ENCODE results near the gene PDPK1.
A peak's percentile ranks its signal among the peaks of the same experiment; 100 is the strongest.

The PDPK1 gene

GRCh38 chr16:2507665-2508064 is 30.2 kb upstream of the PDPK1 start:
- DNase-seq, result no peak

- no peak for DNase-seq
Observed at GRCh38 chr16:2508722-2509400, 29.0 kb upstream of the PDPK1 start.

- DNase-seq, result no peak
Observed at GRCh38 chr16:2511128-2511800, 26.6 kb upstream of the PDPK1 start.

GRCh38 chr16:2511996-2512734 is 25.7 kb upstream of the PDPK1 start:
- DNase-seq, result no peak

GRCh38 chr16:2512735-2513404 is 25.0 kb upstream of the PDPK1 start:
- no peak for DNase-seq

GRCh38 chr16:2513405-2514332 is 24.2 kb upstream of the PDPK1 start, which contains the start of gene ATP6V0C:
Gene ATP6V0C (plus strand): TSS chr16:2513952. CDS start chr16:2514104, 152 bp downstream.
- DNase-seq, result peak; percentile 85

- no peak for DNase-seq
Observed at GRCh38 chr16:2514333-2515179, 23.3 kb upstream of the PDPK1 start.

GRCh38 chr16:2515180-2515851 is 22.5 kb upstream of the PDPK1 start:
- peak; percentile 37 for DNase-seq

- DNase-seq, result peak; percentile 82
Observed at GRCh38 chr16:2516391-2517240, 21.2 kb upstream of the PDPK1 start.

GRCh38 chr16:2517954-2518605 is 19.7 kb upstream of the PDPK1 start:
- DNase-seq, result no peak

- DNase-seq, result no peak
Observed at GRCh38 chr16:2518823-2519710, 18.8 kb upstream of the PDPK1 start.

GRCh38 chr16:2519711-2520080 is 18.1 kb upstream of the PDPK1 start:
- DNase-seq, result no peak

GRCh38 chr16:2520097-2520783 is 17.6 kb upstream of the PDPK1 start, which contains the start of gene AMDHD2:
Gene AMDHD2 (plus strand): TSS chr16:2520371. CDS start chr16:2520459, 88 bp downstream.
- DNase-seq, result peak; percentile 57

GRCh38 chr16:2520784-2521531 is 16.9 kb upstream of the PDPK1 start:
- DNase-seq, result no peak

GRCh38 chr16:2523801-2524231 is 14.0 kb upstream of the PDPK1 start:
- no peak for DNase-seq

GRCh38 chr16:2524339-2524938 is 13.4 kb upstream of the PDPK1 start:
- DNase-seq, result no peak
